Body of pancreas (tissue), 4 donors: ENCODE measurements around the gene GPRC5A.

Experiments
- POLR2A ChIP-seq, 3 donors: fragments of 450-650 bp; IDR thresholded peaks; one replicate each; pipeline ENCODE4 v1.6.1; 2016; ENCODE audit warnings: antibody characterized with exemption in 3 of 3, mild to moderate bottlenecking in 2 of 3
- TF ChIP-seq, protein P1 (sequence below), 7 experiments: fragments of 450-650 bp in 4 of 7; fragments of 200-600 bp in 3 of 7; sonication (generic) in 3 of 7; IDR thresholded peaks; one replicate each; pipeline ENCODE4 v1.5.1; 2016 to 2019; ENCODE audit warnings: antibody characterized with exemption in 7 of 7

DNA sequence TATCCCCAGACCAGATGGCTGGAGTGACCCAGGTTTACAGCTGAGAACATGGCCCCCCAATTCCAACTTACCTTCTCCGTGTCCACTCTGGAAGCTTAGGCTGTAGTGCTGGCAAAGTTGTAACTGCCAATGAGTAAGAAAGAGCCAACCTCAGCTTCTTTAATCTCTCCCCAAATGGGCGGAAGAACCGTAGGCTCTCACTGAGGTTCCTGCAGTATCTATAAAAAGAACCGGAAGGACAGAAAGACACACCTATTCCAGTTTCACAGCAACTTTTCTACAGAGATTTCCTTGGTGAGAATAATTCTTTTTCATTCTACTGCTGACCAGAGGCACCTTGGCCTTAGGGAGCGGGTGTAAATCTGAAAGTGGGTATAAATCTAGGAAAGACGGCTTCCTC, 60.7 kb downstream of the GPRC5A start, which contains the start of gene GPRC5D:
- TF ChIP-seq, protein P1, sequence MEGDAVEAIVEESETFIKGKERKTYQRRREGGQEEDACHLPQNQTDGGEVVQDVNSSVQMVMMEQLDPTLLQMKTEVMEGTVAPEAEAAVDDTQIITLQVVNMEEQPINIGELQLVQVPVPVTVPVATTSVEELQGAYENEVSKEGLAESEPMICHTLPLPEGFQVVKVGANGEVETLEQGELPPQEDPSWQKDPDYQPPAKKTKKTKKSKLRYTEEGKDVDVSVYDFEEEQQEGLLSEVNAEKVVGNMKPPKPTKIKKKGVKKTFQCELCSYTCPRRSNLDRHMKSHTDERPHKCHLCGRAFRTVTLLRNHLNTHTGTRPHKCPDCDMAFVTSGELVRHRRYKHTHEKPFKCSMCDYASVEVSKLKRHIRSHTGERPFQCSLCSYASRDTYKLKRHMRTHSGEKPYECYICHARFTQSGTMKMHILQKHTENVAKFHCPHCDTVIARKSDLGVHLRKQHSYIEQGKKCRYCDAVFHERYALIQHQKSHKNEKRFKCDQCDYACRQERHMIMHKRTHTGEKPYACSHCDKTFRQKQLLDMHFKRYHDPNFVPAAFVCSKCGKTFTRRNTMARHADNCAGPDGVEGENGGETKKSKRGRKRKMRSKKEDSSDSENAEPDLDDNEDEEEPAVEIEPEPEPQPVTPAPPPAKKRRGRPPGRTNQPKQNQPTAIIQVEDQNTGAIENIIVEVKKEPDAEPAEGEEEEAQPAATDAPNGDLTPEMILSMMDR (IDR thresholded peaks at IDR 0.05): no peak
- no peak for TF ChIP-seq POLR2A (IDR thresholded peaks at IDR 0.05)
